Prostate gland (tissue), 2 donors: Measurements from ENCODE around the gene ANKRD44.
A peak's percentile ranks its signal among the peaks of the same experiment; 100 is the strongest.

ENCODE experiments used
- CTCF ChIP-seq, 4 experiments: fragments of 200-600 bp in 2 of 4; fragments of 450-650 bp in 2 of 4; sonication (generic) in 2 of 4; IDR thresholded peaks; 1 replicate in 3 of 4; 2 replicates in 1 of 4; pipeline ENCODE4 v1.5.1; 2016 to 2019; ENCODE audit warnings: antibody characterized with exemption in 4 of 4, mild to moderate bottlenecking in 2 of 4, moderate library complexity in 2 of 4
- POLR2A ChIP-seq: fragments of 450-650 bp; IDR thresholded peaks from one replicate; pipeline ENCODE4 v1.6.1; 2016; ENCODE audit warnings: antibody characterized with exemption, mild to moderate bottlenecking
- POLR2AphosphoS5 ChIP-seq: sonication (generic); formaldehyde crosslinking; IDR thresholded peaks from one replicate; pipeline ENCODE4 v1.6.1; 2017; ENCODE audit warnings: antibody characterized with exemption

- TF ChIP-seq CTCF (IDR thresholded peaks at IDR 0.05) (no peak), POLR2AphosphoS5 (peak; percentile 21), POLR2A (no peak)
These were observed 152.6 kb downstream of the ANKRD44 start for GRCh38 chr2:197157879-197158537.
